CD4-positive, alpha-beta memory T cell (primary cell): ENCODE data around the gene RPL27. TPM values are rescaled to one million over a fixed set of nuclear protein-coding genes. Genes with fewer than 3 reads are reported as not detected.
"Not testable (repeated sequence)": the region's sequence is repeated elsewhere in the genome, so short reads cannot be mapped to it uniquely, and the experiment has no call there.

ENCODE experiments used
- CTCF ChIA-PET: fragments of 350-600 bp; sonication (Branson Sonifier 250); formaldehyde crosslinking; loops from one replicate; lab custom pipeline; 2021; ENCODE audit warnings: inconsistent platforms; ENCODE audit not compliant: partially characterized antibody; lab: Charles Lee
- POLR2A ChIA-PET: fragments of 350-600 bp; sonication (Branson Sonifier 250); formaldehyde crosslinking; loops from one replicate; lab custom pipeline; 2021; ENCODE audit not compliant: partially characterized antibody; lab: Charles Lee
- DNase-seq, 5 donors: peaks; one replicate each; pipeline versions ENCODE4 v3.0.0 to v3.0.0-alpha.2; 2020 to 2022; ENCODE audit warnings: mixed read lengths in 1 of 5
- H3K27ac ChIP-seq: one replicate; pipeline ENCODE4 v1.7.0; 2013; ENCODE audit warnings: low read depth, low read length
- H3K27me3 ChIP-seq: 2 replicates; pipeline ENCODE4 v1.7.0; 2013; ENCODE audit warnings: mild to moderate bottlenecking, low read length, moderate library complexity; ENCODE audit not compliant: insufficient read depth
- H3K36me3 ChIP-seq: 2 replicates; pipeline ENCODE4 v1.7.0; 2013; ENCODE audit warnings: mild to moderate bottlenecking, low read length, moderate library complexity; ENCODE audit not compliant: insufficient read depth
- H3K4me1 ChIP-seq: 2 replicates; pipeline ENCODE4 v1.7.0; 2013; ENCODE audit warnings: mild to moderate bottlenecking, low read length, moderate library complexity; ENCODE audit not compliant: insufficient read depth
- H3K4me3 ChIP-seq, 2 donors: one replicate each; pipeline ENCODE4 v1.7.0; 2013; ENCODE audit warnings: low read length in 2 of 2, mild to moderate bottlenecking in 1 of 2
- H3K9me3 ChIP-seq, 2 donors: one replicate each; pipeline ENCODE4 v1.7.0; 2013; ENCODE audit warnings: low read length in 2 of 2, control low read depth in 1 of 2; ENCODE audit not compliant: control insufficient read depth in 1 of 2
- H3K27ac Mint-ChIP-seq, 7 donors: one replicate each; pipeline ENCODE4 v1.8.0; 2020 to 2021; ENCODE audit warnings: mixed read lengths in 7 of 7, mild to moderate bottlenecking in 6 of 7, inconsistent platforms in 3 of 7, moderate library complexity in 3 of 7
- H3K27me3 Mint-ChIP-seq, 2 donors: one replicate each; pipeline ENCODE4 v1.8.0; 2020 to 2021; ENCODE audit warnings: mixed read lengths in 2 of 2
- H3K36me3 Mint-ChIP-seq, 2 donors: one replicate each; pipeline ENCODE4 v1.8.0; 2020 to 2021; ENCODE audit warnings: mixed read lengths in 2 of 2, inconsistent platforms in 1 of 2, mild to moderate bottlenecking in 1 of 2
- H3K4me1 Mint-ChIP-seq, 4 donors: one replicate each; pipeline ENCODE4 v1.8.0; 2020 to 2021; ENCODE audit warnings: mixed read lengths in 4 of 4, mild to moderate bottlenecking in 1 of 4
- H3K4me3 Mint-ChIP-seq, 8 donors: one replicate each; pipeline ENCODE4 v1.8.0; 2020 to 2021; ENCODE audit warnings: mixed read lengths in 8 of 8, mild to moderate bottlenecking in 7 of 8, moderate library complexity in 6 of 8, inconsistent platforms in 3 of 8
- H3K9me3 Mint-ChIP-seq, 8 donors: one replicate each; pipeline ENCODE4 v1.8.0; 2020 to 2021; ENCODE audit warnings: mixed read lengths in 8 of 8, mild to moderate bottlenecking in 5 of 8, inconsistent platforms in 3 of 8, moderate library complexity in 1 of 8
- intact Hi-C: fragments of 100-400 bp; cut with micrococcal nuclease; formaldehyde crosslinking; loops from one replicate; pipeline ENCODE4 v1.15.1; 2023
- polyA plus RNA-seq, 2 donors: library from polyadenylated mRNA; unstranded; fragments of 300-500 nt; fragmentation: Illumina TruSeq; gene quantifications; one replicate each; pipeline ENCODE4 v1.2.3, GENCODE V29; 2021
- total RNA-seq, 2 experiments: library from RNA; stranded (reverse); gene quantifications; one replicate each; pipeline ENCODE4 v1.2.3, GENCODE V29; 2021

Gene RPL27
- total and polyA plus RNA-seq, 4 experiments from 2014 or later, result 1,528 to 2,293 (median 1,598) TPM

- H3K27ac Mint-ChIP-seq, result peak overlapping the region in 1 of 7 donors; percentile 13
- CTCF ChIA-PET, result no interaction called here
- POLR2A ChIA-PET, result no interaction called here
- DNase-seq, result no peak
- H3K9me3 Mint-ChIP-seq, result peaks cover 0 to 2% (median 0%) of the 10 kb centered on the region in 8 donors
- H3K4me3 Mint-ChIP-seq, result no peak overlapping the region
- H3K27me3 Mint-ChIP-seq, result no peaks in the 10 kb centered on the region
- intact Hi-C loops, result no loop called here
- Histone ChIP-seq H3K9me3 (no peaks in the 10 kb centered on the region), H3K4me3 (no peak overlapping the region), H3K27me3 (no peaks in the 10 kb centered on the region), H3K27ac (no peak overlapping the region), H3K36me3 (no peaks in the 10 kb centered on the region), H3K4me1 (no peaks in the 10 kb centered on the region)
- H3K36me3 Mint-ChIP-seq, result no peaks in the 10 kb centered on the region
- no peaks in the 10 kb centered on the region for H3K4me1 Mint-ChIP-seq
These were observed 26.6 kb upstream of the RPL27 start for GRCh38 chr17:42971589-42971988.

GRCh38 chr17:42973323-42973722 is 24.9 kb upstream of the RPL27 start:
- not testable (repeated sequence) for H3K9me3 ChIP-seq

GRCh38 chr17:42975265-42975664 is 23.0 kb upstream of the RPL27 start:
- no peak overlapping the region for H3K27ac ChIP-seq
- peaks cover 0 to 4% (median 0%) of the 10 kb centered on the region in 8 donors for H3K9me3 Mint-ChIP-seq
- H3K36me3 ChIP-seq, result no peaks in the 10 kb centered on the region
- H3K4me3 ChIP-seq, result no peak overlapping the region
- H3K36me3 Mint-ChIP-seq, result peaks cover 0 to 2% of the 10 kb centered on the region in 2 donors
- no peaks in the 10 kb centered on the region for H3K27me3 ChIP-seq
- H3K27me3 Mint-ChIP-seq, result no peaks in the 10 kb centered on the region
- H3K4me1 Mint-ChIP-seq, result peaks cover 0 to 14% (median 8%) of the 10 kb centered on the region in 4 donors
- H3K4me1 ChIP-seq, result peaks cover 7% of the 10 kb centered on the region
- ChIA-PET CTCF (no interaction called here), POLR2A (interaction anchor here (0.5 kb wide), 1 partner anchor 11 kb away, joined by 3 read pairs; no protein-coding TSS in a partner anchor)
- no peaks in the 10 kb centered on the region for H3K9me3 ChIP-seq
- no peak for DNase-seq
- intact Hi-C loops, result no loop called here
- peak overlapping the region in 1 of 7 donors; percentile 65 for H3K27ac Mint-ChIP-seq
- no peak overlapping the region for H3K4me3 Mint-ChIP-seq

More at GRCh38 chr17:42973323-42973722, 24.9 kb upstream of the RPL27 start:
- intact Hi-C loops, DNase-seq, H3K36me3 Mint-ChIP-seq, H3K4me3 ChIP-seq, H3K4me1 Mint-ChIP-seq, H3K27me3 ChIP-seq, H3K9me3 Mint-ChIP-seq, H3K27ac Mint-ChIP-seq, POLR2A ChIA-PET, H3K4me3 Mint-ChIP-seq, H3K4me1 ChIP-seq, H3K27me3 Mint-ChIP-seq, CTCF ChIA-PET, H3K36me3 ChIP-seq, H3K27ac ChIP-seq: not testable (repeated sequence)

- intact Hi-C loops, result not testable (repeated sequence)
These were observed 22.5 kb upstream of the RPL27 start for GRCh38 chr17:42975701-42976100.

GRCh38 chr17:42979511-42980273 is 18.5 kb upstream of the RPL27 start, which contains the start of gene PTGES3L:
TSS of gene PTGES3L (minus strand) at chr17:42980080. CDS start at chr17:42980053, 27 bp downstream.
- ChIA-PET CTCF (interaction anchor here (1.0 kb wide), 1 partner anchor 18 kb away, joined by 3 read pairs; the partner anchor contains the start of gene RPL27), POLR2A (interaction anchor here (1.4 to 3.8 kb wide), 2 partner anchors 18 to 336 kb away, joined by 3 to 41 read pairs; partner anchors contain the start of gene RPL27)
- Mint-ChIP-seq H3K36me3 (peaks cover 0 to 13% of the 10 kb centered on the region in 2 donors), H3K4me3 (peak within 1 kb of the TSS; percentile 94 to 100 (median 97)), H3K4me1 (peaks cover 18 to 37% (median 25%) of the 10 kb centered on the region in 4 donors), H3K27ac (peak within 1 kb of the TSS; percentile 89 to 99 (median 98)), H3K27me3 (no peaks in the 10 kb centered on the region), H3K9me3 (peaks cover 0 to 3% (median 0%) of the 10 kb centered on the region in 8 donors)
- no peak for DNase-seq
- Histone ChIP-seq H3K36me3 (peaks cover 3% of the 10 kb centered on the region), H3K4me1 (peaks cover 23% of the 10 kb centered on the region), H3K27ac (peak within 1 kb of the TSS; percentile 77), H3K9me3 (no peaks in the 10 kb centered on the region), H3K27me3 (no peaks in the 10 kb centered on the region), H3K4me3 (peak within 1 kb of the TSS; percentile 69 to 75)
- intact Hi-C loops, result loop anchor here (1.0 to 2.0 kb wide), 3 partner anchors 15 to 146 kb away; partner anchors contain the start of genes AARSD1, BRCA1 and RPL27

More at GRCh38 chr17:42975701-42976100, 22.5 kb upstream of the RPL27 start:
- H3K4me1 Mint-ChIP-seq, result peaks cover 0 to 19% (median 11%) of the 10 kb centered on the region in 4 donors
- CTCF ChIA-PET, POLR2A ChIA-PET, H3K36me3 ChIP-seq, H3K27me3 Mint-ChIP-seq, H3K4me3 ChIP-seq, H3K9me3 ChIP-seq, H3K4me3 Mint-ChIP-seq, H3K27me3 ChIP-seq, H3K9me3 Mint-ChIP-seq, DNase-seq, H3K27ac ChIP-seq, H3K4me1 ChIP-seq, H3K36me3 Mint-ChIP-seq: not testable (repeated sequence)
- peak overlapping the region in 1 of 7 donors; percentile 65 for H3K27ac Mint-ChIP-seq

- no peaks in the 10 kb centered on the region for H3K27me3 ChIP-seq
- peaks cover 21 to 37% (median 28%) of the 10 kb centered on the region in 4 donors for H3K4me1 Mint-ChIP-seq
- H3K9me3 ChIP-seq, result no peaks in the 10 kb centered on the region
- CTCF ChIA-PET, result interaction anchor here (1.0 kb wide), 1 partner anchor 18 kb away, joined by 3 read pairs; the partner anchor contains the start of gene RPL27
- H3K4me1 ChIP-seq, result peaks cover 23% of the 10 kb centered on the region
- H3K36me3 ChIP-seq, result peaks cover 3% of the 10 kb centered on the region
- peaks cover 0 to 5% (median 0%) of the 10 kb centered on the region in 8 donors for H3K9me3 Mint-ChIP-seq
- peak within 1 kb of the TSS; percentile 69 to 75 for H3K4me3 ChIP-seq
- H3K27ac Mint-ChIP-seq, result peak within 1 kb of the TSS; percentile 89 to 99 (median 98)
- H3K27ac ChIP-seq, result peak within 1 kb of the TSS; percentile 77
- intact Hi-C loops, result loop anchor here (1.0 to 2.0 kb wide), 3 partner anchors 16 to 145 kb away; partner anchors contain the start of genes AARSD1, BRCA1 and RPL27
- POLR2A ChIA-PET, result interaction anchor here (0.7 to 3.8 kb wide), 7 partner anchors 11 to 388 kb away, joined by 3 to 41 read pairs (median 3); partner anchors contain the start of genes RPL27 and VPS25
- H3K27me3 Mint-ChIP-seq, result no peaks in the 10 kb centered on the region
- H3K4me3 Mint-ChIP-seq, result peak within 1 kb of the TSS; percentile 94 to 100 (median 97)
- peak; percentile 86 to 92 (median 88) for DNase-seq
- H3K36me3 Mint-ChIP-seq, result peaks cover 3 to 16% of the 10 kb centered on the region in 2 donors
These were observed 17.9 kb upstream of the RPL27 start, which contains the start of gene RUNDC1 for GRCh38 chr17:42980274-42980765. TSS of gene RUNDC1 (plus strand) at chr17:42980565. CDS start at chr17:42980577, 12 bp downstream.
